ENCODE results near the gene CKMT2. TPM values are rescaled to one million over a fixed set of nuclear protein-coding genes. Genes with fewer than 3 reads are reported as not detected.

Gene CKMT2
- total RNA-seq, result 1 to 10 TPM in 1 of 2 donors, under 1 TPM in 1; 0.40 to 2.0 TPM

GRCh38 chr5:81233080-81233634, at the start of gene CKMT2:
CKMT2 (plus strand) TSS chr5:81233322; CDS start chr5:81251133, 17,811 bp downstream.
- intact Hi-C loops (cut with DNase I), result no loop called here
- Histone ChIP-seq H3K36me3 (no peaks in the 10 kb centered on the region), H3K9me3 (no peaks in the 10 kb centered on the region), H3K9ac (ENCODE audit: low read depth in 2 of 2, low read length in 2 of 2) (peak within 1 kb of the TSS; percentile 29 to 39), H3K27ac (no peak within 1 kb of the TSS), H3K4me3 (peak within 1 kb of the TSS; percentile 16), H3K27me3 (no peaks in the 10 kb centered on the region), H3K4me1 (no peaks in the 10 kb centered on the region)
- DNase-seq, result peak; percentile 65
- TF ChIP-seq, protein P1, sequence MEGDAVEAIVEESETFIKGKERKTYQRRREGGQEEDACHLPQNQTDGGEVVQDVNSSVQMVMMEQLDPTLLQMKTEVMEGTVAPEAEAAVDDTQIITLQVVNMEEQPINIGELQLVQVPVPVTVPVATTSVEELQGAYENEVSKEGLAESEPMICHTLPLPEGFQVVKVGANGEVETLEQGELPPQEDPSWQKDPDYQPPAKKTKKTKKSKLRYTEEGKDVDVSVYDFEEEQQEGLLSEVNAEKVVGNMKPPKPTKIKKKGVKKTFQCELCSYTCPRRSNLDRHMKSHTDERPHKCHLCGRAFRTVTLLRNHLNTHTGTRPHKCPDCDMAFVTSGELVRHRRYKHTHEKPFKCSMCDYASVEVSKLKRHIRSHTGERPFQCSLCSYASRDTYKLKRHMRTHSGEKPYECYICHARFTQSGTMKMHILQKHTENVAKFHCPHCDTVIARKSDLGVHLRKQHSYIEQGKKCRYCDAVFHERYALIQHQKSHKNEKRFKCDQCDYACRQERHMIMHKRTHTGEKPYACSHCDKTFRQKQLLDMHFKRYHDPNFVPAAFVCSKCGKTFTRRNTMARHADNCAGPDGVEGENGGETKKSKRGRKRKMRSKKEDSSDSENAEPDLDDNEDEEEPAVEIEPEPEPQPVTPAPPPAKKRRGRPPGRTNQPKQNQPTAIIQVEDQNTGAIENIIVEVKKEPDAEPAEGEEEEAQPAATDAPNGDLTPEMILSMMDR (IDR thresholded peaks at IDR 0.05), result no peak

- Histone ChIP-seq H3K36me3 (no peaks in the 10 kb centered on the region), H3K9me3 (no peaks in the 10 kb centered on the region), H3K27me3 (no peaks in the 10 kb centered on the region), H3K9ac (ENCODE audit: low read depth in 2 of 2, low read length in 2 of 2) (no peak overlapping the region), H3K4me1 (no peaks in the 10 kb centered on the region), H3K27ac (no peak overlapping the region), H3K4me3 (no peak overlapping the region)
- DNase-seq, result no peak
- TF ChIP-seq, protein P1 (IDR thresholded peaks at IDR 0.05), result no peak
- intact Hi-C loops (cut with DNase I), result no loop called here
Observed at GRCh38 chr5:81183811-81184748, 49.0 kb upstream of the CKMT2 start.

DNA sequence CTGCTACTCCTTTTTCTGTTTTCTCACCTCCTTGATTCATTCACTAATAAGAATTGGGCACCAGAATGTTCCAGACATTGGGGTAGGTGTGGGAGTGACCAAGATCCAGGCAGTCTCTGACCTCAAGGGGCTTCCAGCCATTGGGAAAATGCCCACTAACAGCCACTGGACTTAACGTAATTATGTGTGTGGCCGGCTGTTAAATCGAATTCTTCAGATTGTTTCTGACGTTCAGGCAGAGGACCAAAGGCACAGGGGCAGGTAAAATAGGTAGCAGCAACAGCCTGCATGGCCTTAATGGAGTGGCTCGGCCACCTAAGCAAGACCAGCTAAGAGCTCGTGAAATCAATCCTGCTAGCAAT, 48.4 kb upstream of the CKMT2 start:
- H3K36me3 ChIP-seq, result no peaks in the 10 kb centered on the region
- H3K4me3 ChIP-seq, result no peak overlapping the region
- TF ChIP-seq, protein P1 (IDR thresholded peaks at IDR 0.05), result no peak
- no peak for DNase-seq
- no peaks in the 10 kb centered on the region for H3K9me3 ChIP-seq
- H3K27me3 ChIP-seq, result no peaks in the 10 kb centered on the region
- no peak overlapping the region for H3K27ac ChIP-seq
- H3K4me1 ChIP-seq, result no peaks in the 10 kb centered on the region
- no peak overlapping the region for H3K9ac ChIP-seq (ENCODE audit: low read depth in 2 of 2, low read length in 2 of 2)
- intact Hi-C loops (cut with DNase I), result no loop called here

DNA sequence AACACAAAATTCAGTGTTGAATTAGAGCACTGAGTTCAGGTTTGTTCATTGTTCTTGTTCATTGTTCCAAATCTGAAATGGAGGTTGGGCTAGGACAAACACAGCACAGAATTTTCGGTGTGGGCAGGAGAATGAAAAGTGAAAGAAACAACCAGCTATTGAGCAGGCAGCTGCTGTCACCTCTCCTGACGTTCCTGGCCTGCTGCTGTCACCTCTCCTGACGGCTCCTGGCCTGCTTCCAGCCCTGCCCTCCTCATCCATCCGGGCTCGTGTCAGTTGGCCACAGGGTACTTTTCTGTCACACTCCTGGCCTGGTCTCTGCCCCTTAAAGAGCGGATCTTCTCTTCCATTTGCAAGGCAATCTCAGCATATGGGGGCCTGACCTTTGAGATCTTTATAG, 45.2 kb upstream of the CKMT2 start:
- intact Hi-C loops (cut with DNase I), result no loop called here
- DNase-seq, result no peak

GRCh38 chr5:81188962-81189361, 44.2 kb upstream of the CKMT2 start:
- TF ChIP-seq, protein P1 (IDR thresholded peaks at IDR 0.05), result no peak
- Histone ChIP-seq H3K9me3 (no peaks in the 10 kb centered on the region), H3K4me3 (no peak overlapping the region), H3K9ac (ENCODE audit: low read depth in 2 of 2, low read length in 2 of 2) (no peak overlapping the region), H3K27me3 (no peaks in the 10 kb centered on the region), H3K4me1 (no peaks in the 10 kb centered on the region), H3K27ac (no peak overlapping the region), H3K36me3 (no peaks in the 10 kb centered on the region)
- intact Hi-C loops (cut with DNase I), result no loop called here
- DNase-seq, result no peak

More for the DNA sequence above, 45.2 kb upstream of the CKMT2 start:
- H3K4me1 ChIP-seq, result no peaks in the 10 kb centered on the region
- H3K27ac ChIP-seq, result no peak overlapping the region
- H3K4me3 ChIP-seq, result no peak overlapping the region
- TF ChIP-seq, protein P1 (IDR thresholded peaks at IDR 0.05), result no peak
- no peaks in the 10 kb centered on the region for H3K36me3 ChIP-seq
- no peaks in the 10 kb centered on the region for H3K27me3 ChIP-seq
- no peak overlapping the region for H3K9ac ChIP-seq (ENCODE audit: low read depth in 2 of 2, low read length in 2 of 2)
- no peaks in the 10 kb centered on the region for H3K9me3 ChIP-seq

Data from colonic mucosa (tissue), 4 donors.